HepG2 (cell line): ENCODE results near the gene GGNBP2. TPM values are rescaled to one million over a fixed set of nuclear protein-coding genes. Genes with fewer than 3 reads are reported as not detected.

Experiments used
- AKNA ChIP-seq: sonication (generic); formaldehyde crosslinking; IDR thresholded peaks from 2 replicates; pipeline ENCODE4 v1.4.0; 2020; ENCODE audit warnings: missing genetic modification reagents, borderline replicate concordance
- ERF ChIP-seq: IDR thresholded peaks from 2 replicates; pipeline ENCODE4 v1.6.1; 2018; ENCODE audit warnings: missing biosample characterization, missing genetic modification reagents
- FUBP1 ChIP-seq: sonication (generic); formaldehyde crosslinking; IDR thresholded peaks from 2 replicates; pipeline ENCODE4 v1.5.1; 2020; ENCODE audit warnings: missing genetic modification reagents, mild to moderate bottlenecking, borderline replicate concordance
- GABPB1 ChIP-seq: IDR thresholded peaks from 2 replicates; pipeline ENCODE4 v1.6.1; 2016; ENCODE audit warnings: mild to moderate bottlenecking, missing genetic modification reagents, moderate library complexity, missing compliant biosample characterization
- HDAC6 ChIP-seq: fragments of 200-600 bp; sonication (generic); IDR thresholded peaks from 2 replicates; pipeline ENCODE4 v1.7.0; 2017; ENCODE audit warnings: mild to moderate bottlenecking, antibody characterized with exemption, low read length, low read depth
- HMGA1 ChIP-seq: sonication (generic); formaldehyde crosslinking; conservative IDR thresholded peaks from 2 replicates; pipeline ENCODE4 v1.4.0; 2020; ENCODE audit warnings: missing genetic modification reagents
- HNRNPL ChIP-seq: fragments of 200-400 bp; formaldehyde crosslinking; IDR thresholded peaks from 2 replicates; pipeline ENCODE4 v1.6.1; 2017; ENCODE audit warnings: mild to moderate bottlenecking, low read depth, low read length
- POLR2A ChIP-seq, 2 experiments: IDR thresholded peaks; 2 replicates each; pipeline ENCODE4 v1.6.1; 2011; ENCODE audit warnings: low read depth in 2 of 2, low read length in 2 of 2, mild to moderate bottlenecking in 1 of 2, moderate library complexity in 1 of 2; ENCODE audit not compliant: insufficient read depth in 1 of 2
- PRDM4 ChIP-seq: sonication (generic); formaldehyde crosslinking; IDR thresholded peaks from 2 replicates; pipeline ENCODE4 v1.9.0; 2021; ENCODE audit warnings: missing genetic modification reagents, borderline replicate concordance
- PREB ChIP-seq: sonication (generic); formaldehyde crosslinking; IDR thresholded peaks from 2 replicates; pipeline ENCODE4 v1.4.0; 2020; ENCODE audit warnings: missing genetic modification reagents
- SRY ChIP-seq: sonication (generic); formaldehyde crosslinking; IDR thresholded peaks from 2 replicates; pipeline ENCODE4 v1.8.0; 2022; ENCODE audit warnings: mild to moderate bottlenecking, missing genetic modification reagents
- TBX2 ChIP-seq: sonication (generic); formaldehyde crosslinking; IDR thresholded peaks from 2 replicates; pipeline ENCODE4 v1.5.0; 2020; ENCODE audit warnings: missing genetic modification reagents, mild to moderate bottlenecking, borderline replicate concordance
- TMF1 ChIP-seq: sonication (generic); formaldehyde crosslinking; IDR thresholded peaks from 2 replicates; pipeline ENCODE4 v1.8.1; 2022; ENCODE audit warnings: low read depth, missing genetic modification reagents
- ZKSCAN8 ChIP-seq: IDR thresholded peaks from 2 replicates; pipeline ENCODE4 v1.6.1; 2016; ENCODE audit warnings: borderline replicate concordance, missing genetic modification reagents, missing compliant biosample characterization
- ZNF121 ChIP-seq: sonication (generic); formaldehyde crosslinking; IDR thresholded peaks from 2 replicates; pipeline ENCODE4 v1.5.0; 2020; ENCODE audit warnings: mild to moderate bottlenecking, missing genetic modification reagents
- ZNF263 ChIP-seq: sonication (generic); formaldehyde crosslinking; IDR thresholded peaks from 2 replicates; pipeline ENCODE4 v1.4.0; 2020; ENCODE audit warnings: missing genetic modification reagents
- ZNF572 ChIP-seq: sonication (generic); formaldehyde crosslinking; IDR thresholded peaks from 2 replicates; pipeline ENCODE4 v1.5.1; 2020; ENCODE audit warnings: mild to moderate bottlenecking, missing genetic modification reagents
- ZNF816 ChIP-seq: sonication (generic); formaldehyde crosslinking; IDR thresholded peaks from 2 replicates; pipeline ENCODE4 v1.8.0; 2022; ENCODE audit warnings: missing genetic modification reagents, mild to moderate bottlenecking, borderline replicate concordance
- polyA plus RNA-seq, 8 experiments: library from polyadenylated mRNA; depleted of rRNA in 3 of 8; stranded (reverse) in 7 of 8; unstranded in 1 of 8; fragments of >200 nt; fragmentation: Illumina TruSeq in 4 of 8; extraction: Trizol in 4 of 8; gene quantifications; 2 replicates each; pipeline versions ENCODE4 v1.2.1 to v1.2.3, GENCODE V29; 2011 to 2016; ENCODE audit warnings: low read depth in 4 of 8, missing spikeins in 1 of 8, mixed read lengths in 1 of 8; ENCODE audit not compliant: insufficient read depth in 1 of 8
- total RNA-seq, 5 experiments: library from RNA; depleted of rRNA; stranded (reverse); fragments of >200 nt; fragmentation: Illumina TruSeq; extraction: Trizol; gene quantifications; 2 replicates each; pipeline ENCODE4 v1.2.3, GENCODE V29; 2016; ENCODE audit warnings: low read depth in 1 of 5

Gene GGNBP2
- total and polyA plus RNA-seq, 2 of the 13 experiments (the other 11 are each of a cell fraction or from before 2014, with no cell fraction given): 53.3 to 84.2 TPM

- TF ChIP-seq FUBP1 (CRISPR knock-in tag) (no peak), PRDM4 (CRISPR knock-in tag) (no peak), AKNA (CRISPR knock-in tag) (no peak), SRY (CRISPR knock-in tag) (no peak), TMF1 (CRISPR knock-in tag) (peak; percentile 71; the same call in 1 of the 2 replicates), PREB (CRISPR knock-in tag) (no peak), ZKSCAN8 (CRISPR knock-in tag) (no peak), ZNF121 (CRISPR knock-in tag) (no peak), HDAC6 (no peak), GABPB1 (CRISPR knock-in tag) (peak; percentile 88), ERF (no peak), ZNF572 (CRISPR knock-in tag) (no peak), HNRNPL (no peak), TBX2 (CRISPR knock-in tag) (0 out of 2 replicates have a peak, but pooled peaks have one; percentile 29), POLR2A (IDR thresholded peaks at IDR 0.05; ENCODE audit: insufficient read depth in 1 of 2, low read depth in 2 of 2, low read length in 2 of 2) (peak; percentile 51 to 75), ZNF816 (CRISPR knock-in tag) (no peak), ZNF263 (no peak), HMGA1 (CRISPR knock-in tag) (no peak)
Observed at GRCh38 chr17:36591434-36592315, 47.0 kb downstream of the GGNBP2 start, which contains the start of gene DHRS11 (continued).
